GM19025 (cell line): ENCODE measurements around the gene YBX3.

Source experiments
- ATAC-seq: cut with Tn5 transposase; IDR thresholded peaks from one replicate; pipeline ENCODE4 v1.9.1; 2021; ENCODE audit warnings: mild to moderate bottlenecking, low read depth, moderate library complexity; ENCODE audit not compliant: unreplicated experiment

YBX3 gene

DNA sequence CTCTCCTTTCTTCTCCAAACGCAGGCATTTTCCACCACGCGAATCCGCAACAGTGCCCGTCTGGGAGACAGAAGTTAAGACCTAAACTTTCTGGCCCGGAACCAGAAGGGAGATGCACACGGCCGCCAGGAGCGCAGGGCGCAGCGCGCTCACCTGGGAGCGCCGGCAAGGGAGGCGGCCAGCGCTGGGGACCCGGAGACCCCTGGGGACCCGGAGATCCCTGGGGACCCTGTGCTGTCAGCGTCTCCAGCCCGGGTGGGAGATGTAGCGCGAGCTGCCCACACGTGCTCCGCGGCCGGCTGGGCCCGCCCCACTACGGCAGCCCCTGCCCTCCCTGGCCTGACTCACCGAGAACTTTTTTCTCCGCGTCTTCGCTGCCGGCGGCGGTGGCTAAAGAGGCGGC, 620 bp downstream of the YBX3 start:
- ATAC-seq, result peak; percentile 49

DNA sequence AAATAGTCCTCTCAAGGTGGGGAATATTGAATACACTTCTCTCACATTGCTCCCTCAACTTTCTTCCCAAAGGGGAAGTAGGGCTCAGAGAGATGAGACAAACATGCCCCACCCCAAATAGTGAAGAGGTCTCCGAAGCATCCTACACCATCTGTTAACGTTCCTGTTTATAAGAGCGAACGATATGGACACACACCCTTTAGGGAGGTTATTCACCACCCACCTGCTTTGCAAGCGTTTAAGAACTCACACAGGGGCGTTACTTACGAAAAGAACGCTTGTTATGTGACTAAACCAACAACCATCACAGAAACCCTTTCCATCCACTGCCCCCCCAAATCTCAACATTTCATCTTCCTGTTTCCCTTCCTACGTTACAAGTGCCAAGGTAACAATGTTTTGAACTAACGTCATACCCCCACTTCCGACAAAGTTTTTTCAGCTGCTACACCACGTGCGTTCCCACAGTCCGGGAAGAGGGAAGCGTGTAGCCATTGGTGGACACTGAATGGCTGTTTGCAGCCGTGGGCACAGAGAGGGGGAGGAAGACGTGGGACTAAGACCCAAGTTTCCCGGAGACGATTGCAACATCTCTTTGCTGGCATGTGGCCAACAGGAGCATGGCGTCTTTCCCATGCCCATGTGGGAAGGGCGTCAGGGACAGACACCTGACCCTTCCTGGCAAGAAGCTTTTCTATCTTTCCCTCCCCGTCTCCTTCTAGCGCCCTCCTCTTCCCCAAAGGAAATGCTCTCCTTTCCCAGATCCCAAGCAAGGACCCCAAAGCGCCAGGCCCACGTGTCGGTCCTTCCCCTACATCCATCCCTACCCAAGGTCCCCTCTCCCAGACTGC, 1.2 kb downstream of the YBX3 start:
- ATAC-seq, result no peak

DNA sequence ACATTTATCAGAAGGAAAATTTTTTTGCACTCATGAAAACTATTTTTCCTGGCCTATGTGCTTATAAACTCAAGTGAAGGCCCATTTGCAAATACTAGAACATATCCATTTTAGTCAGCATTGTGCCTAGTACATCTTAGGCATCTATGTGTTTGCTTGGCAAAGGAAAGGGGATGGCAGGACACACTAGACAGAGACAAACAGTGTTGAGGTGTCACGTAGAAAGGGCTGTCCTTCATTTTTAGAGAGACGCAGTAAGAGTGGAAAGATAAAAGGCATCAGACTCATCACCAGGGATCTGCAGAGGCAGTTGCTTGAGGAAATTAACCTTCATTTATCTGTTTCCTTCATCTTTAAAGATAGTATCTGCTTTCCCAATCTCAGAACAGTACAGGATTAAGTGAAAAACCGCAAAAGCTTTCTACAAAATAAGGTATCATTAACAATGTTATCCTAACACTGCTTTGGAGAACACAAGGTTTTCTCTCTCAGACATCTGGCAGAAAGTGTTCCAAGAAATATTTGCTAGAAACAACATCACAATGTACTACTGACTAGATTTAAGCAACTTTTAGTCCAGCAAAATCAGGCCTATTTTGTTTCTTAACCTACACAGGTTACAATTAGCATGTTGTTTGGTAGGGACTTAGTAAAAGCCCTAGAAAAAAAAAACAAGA, 2.0 kb downstream of the YBX3 start:
- no peak for ATAC-seq

DNA sequence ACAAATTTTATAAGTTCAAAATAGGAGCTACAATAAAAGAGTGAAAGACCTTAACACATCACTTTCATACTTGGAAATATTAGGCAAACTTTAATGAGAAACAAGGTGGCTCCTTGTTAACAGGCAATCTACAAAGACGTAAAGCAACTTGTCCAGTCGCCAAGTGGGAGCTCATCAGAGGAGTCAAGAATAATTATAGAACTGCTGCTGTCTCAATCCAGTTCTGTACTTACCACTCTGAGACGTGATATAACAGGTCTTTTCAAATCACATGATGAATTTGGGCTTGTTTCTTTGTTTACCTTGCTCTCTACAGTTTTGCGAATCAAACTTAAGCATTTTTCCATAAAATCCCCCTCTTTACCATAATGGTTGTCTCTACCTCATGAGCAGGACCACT, 3.6 kb downstream of the YBX3 start:
- ATAC-seq, result no peak

DNA sequence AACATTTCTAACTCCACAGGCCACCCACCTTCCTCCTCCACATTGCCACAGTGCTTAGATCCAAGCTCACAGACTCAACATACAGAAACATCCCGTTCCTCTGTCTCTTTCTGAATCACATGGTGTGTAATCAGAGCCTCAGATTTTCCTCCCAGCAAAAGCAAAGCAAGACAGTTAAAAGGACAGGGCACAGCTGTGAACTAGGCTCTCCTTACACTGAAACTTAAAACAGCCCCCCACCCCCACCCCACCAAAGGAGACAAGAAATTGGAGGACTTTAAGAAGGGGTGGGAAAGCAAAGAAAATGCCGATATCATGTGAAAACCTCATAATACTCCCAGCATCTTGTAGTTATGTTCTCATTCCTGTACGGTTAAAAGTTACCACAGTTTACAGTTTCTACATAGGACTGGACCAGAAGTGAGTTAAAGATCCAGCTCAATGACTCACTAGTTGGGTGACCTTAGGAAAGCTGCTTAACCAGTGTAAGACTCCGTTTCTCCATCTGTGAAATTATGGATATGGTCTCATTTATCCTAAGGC, 4.8 kb downstream of the YBX3 start:
- no peak for ATAC-seq

DNA sequence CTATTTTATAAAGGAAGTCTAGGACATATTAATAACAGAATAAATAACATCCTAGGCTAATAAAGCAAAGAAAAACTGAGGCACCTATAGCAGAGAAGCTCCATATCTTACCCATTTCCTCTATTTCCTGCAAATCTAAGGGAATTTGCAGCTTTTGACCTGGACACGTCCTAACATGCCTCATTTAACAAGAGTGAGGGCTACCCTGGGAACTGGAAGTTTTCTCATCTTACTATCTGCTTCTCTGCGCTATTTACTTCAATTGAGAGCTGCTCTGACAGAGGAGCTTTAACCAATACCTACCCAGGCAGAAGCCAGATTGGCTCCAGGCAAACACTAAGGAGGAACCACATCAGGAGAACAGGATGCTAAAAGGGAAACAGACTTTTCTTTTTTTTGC, 5.7 kb downstream of the YBX3 start:
- no peak for ATAC-seq

DNA sequence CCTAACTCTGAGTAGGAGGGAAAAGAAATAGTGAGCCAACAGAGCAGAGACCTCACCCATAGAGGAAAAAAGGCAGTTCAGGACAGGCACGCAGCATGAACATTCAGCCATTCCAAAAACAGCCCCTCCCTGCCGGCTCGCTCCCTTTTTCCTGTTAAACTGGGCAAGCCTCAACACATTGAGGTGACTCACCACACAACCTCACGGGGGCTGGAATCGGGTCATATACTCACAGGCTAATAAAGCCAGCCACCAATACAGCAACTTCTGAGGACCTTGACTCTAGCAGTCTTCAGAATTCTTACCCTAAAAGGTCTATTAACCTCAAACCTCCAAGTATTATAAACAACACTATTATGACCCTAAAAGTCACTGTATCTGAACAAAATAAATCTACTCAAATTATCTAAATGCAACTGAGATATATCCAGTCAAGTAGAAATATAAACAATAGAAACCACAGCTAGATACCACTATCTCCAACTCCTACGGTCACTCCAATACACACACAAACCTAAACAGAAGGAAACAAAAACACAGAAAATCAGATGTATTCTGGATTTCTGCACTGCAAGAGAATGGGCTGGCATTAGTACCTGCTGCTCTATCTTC, 6.3 kb downstream of the YBX3 start:
- ATAC-seq, result no peak

DNA sequence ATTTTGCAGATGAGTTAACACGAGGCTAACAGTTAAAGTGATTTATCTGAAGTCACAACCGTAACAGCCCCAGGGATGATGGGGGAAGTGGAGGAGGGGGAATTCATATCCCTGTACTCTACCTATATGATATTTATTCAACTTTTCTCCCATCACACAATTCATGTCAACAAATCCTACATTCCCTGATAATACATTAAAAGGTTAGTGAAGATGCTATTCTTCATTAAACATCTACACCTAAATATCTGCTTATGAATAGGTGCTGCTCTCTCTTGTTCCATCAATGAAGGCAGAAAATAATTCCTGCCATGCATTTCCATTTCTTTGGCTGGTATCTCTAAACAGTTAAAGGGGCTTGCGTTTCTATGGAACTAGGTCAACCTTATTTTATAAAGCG, 6.8 kb downstream of the YBX3 start:
- no peak for ATAC-seq

DNA sequence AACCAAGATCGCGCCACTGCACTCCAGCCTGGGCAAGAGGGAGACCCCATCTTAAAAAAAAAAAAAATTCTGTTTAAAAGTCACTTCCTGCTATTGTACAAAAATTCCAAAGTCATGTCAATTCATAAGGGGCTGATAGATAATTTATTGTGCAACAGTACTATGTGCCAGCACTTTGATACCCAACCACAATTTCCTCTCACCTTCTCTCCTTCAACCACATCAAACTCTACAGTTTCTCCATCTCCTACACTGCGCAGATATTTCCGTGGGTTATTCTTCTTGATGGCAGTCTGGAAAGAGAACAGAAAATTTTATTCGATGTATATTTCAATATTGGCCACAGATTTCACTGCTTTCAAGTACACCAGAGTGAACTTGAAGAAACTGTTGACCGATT, 7.6 kb downstream of the YBX3 start:
- ATAC-seq, result no peak

DNA sequence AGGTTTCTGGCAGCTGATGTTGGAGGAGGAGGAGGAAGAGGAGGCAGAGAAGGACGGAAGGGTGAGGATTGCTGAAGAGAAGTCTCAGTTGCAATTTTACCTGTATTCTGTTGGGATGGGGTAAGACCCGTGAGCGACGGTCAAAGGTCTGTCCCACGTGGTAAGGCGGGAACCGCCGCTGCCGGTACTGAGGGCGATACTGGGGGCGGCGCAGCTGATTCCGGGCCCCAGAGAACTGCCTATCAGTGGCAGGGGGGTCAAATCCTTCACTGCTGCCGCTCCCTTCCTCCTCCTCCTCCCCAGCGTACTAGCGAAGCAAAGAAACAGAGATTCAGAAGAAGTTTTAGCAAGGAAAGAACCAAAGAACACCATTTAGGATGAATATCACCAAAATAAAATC, 13.3 kb downstream of the YBX3 start:
- no peak for ATAC-seq

DNA sequence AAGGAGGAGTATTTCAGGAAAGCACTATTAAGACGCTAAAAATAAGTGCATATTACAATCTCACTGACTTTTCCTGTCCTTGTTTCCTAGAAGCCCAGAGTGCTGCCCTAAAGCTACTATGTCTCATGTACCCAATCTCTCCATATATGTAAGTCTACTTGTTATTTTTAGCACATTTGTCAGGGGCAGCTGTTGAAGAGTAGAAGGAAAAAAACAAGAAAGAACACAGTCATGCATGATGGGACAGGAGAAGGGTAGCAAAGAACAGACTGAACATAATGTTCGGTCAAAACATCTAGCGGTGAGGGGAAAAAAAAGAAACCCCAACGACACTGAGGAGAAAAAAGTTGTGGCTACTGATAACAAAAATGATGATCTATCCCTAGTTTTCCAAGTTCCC, 14.3 kb downstream of the YBX3 start:
- no peak for ATAC-seq

DNA sequence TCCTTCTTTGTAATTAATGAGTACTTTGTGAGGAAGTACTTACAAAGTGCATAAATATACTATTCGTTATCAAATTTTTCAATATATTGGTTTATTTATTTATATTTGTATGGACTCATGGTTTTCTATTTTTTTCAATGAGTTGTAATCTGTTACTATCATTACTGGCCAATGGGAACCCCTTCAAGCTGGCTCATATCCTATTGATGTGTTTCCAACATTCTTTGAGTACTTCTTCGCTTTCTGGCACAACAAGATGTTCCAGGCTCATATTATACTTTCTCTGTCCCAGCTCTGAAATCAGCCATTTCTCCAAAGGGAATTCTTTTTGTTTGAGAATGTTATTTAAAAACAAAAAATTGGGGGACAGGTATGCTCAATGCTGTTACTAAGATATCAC, 17.5 kb downstream of the YBX3 start:
- ATAC-seq, result no peak

DNA sequence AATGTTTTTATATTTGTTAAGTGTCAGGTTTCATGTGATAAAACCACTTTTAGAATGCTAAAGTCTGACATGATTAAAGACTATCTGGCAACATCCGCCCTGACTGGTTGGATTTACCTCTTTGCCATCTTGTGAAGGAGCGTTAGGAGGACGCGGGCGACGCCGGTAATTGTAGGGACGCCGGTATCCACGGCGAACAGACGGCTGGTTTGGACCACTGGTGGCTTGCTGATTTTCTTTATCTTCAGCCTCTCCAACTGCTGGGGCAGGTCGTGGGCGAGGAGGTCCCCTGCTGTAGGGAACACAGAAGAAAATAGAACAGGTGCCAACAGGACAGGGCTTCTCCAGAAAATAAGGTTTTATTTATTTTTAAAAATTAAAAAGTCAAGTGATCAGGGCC, 21.3 kb downstream of the YBX3 start:
- ATAC-seq, result no peak

DNA sequence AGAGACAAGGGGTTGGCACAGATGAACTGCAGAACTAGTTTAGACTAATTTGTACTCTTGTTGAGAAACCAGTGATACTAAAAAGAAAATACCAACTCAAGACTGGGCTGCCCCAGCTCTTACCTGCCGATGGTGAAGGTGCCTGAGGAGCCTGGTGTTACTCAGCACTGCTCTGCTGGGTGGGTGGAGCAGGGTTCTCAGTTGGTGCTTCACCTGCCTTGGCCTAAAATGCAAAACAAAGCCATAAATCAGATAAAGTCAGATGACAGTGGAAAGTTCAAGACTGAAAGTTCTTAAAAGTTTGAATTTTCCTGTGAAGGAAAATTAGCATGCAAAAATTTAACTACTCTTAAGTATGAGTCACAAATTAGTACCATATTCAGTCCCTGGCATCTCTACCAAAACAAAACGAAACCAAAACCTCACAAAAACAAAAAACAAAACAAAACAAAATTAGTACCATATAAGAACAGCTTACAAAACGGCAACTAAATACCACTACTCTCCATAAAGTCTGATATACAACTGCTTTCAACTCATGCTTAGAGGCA, 21.9 kb downstream of the YBX3 start:
- ATAC-seq, result peak; percentile 74

DNA sequence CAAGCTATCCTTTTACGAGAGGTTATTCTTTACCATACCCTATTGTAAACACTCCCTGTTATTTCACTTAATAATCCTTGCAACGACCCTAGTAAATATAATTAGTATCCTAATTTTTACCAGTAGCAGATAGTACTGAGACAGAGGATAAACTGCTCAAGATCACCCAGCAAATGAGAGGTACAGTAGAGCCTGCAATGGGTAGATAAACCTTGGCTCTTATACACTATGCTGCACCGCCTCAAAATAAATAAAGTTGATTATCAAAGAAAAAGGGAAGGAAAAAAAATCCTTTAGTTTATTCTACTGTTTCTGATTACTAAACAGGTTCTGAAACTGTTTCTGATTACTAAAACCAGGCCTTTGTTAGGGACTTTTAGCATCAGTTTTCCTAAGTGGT, 22.5 kb downstream of the YBX3 start:
- no peak for ATAC-seq

DNA sequence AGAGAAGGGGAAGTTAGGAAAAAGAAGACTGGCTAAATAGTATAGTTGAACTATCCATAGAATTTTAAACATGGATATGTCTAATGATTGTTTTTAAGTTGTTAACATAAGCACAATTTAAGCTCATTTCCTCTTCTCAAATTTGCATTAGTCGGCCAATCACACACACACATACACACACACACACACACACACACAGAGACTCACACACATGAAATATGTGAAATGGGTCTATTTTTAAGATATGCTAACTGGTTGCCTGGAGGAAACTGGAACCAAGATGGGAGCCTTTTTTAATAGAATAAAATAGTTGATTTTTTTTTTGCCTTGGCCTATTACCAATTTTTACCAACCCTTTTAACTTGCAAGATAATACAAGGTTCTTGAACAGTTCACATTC, 25.3 kb downstream of the YBX3 start:
- no peak for ATAC-seq

DNA sequence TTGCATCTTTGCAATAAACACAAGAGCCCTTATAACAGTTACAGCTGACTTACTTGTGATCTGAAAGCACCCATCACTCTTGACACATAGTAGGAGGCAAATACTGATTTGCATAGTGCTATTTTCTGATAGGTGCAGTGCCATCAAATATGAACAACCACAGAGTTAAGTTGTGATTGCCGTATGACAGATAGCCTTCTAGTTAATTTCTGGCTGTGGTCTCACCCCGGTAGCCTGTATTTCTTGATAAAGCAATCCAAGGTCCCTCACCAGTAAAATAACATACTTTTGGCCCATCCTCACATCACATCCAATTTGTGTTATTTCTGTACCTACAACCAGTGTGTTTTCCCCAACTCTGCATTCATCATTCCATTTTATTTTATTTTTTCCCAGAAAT, 26.0 kb downstream of the YBX3 start:
- no peak for ATAC-seq

DNA sequence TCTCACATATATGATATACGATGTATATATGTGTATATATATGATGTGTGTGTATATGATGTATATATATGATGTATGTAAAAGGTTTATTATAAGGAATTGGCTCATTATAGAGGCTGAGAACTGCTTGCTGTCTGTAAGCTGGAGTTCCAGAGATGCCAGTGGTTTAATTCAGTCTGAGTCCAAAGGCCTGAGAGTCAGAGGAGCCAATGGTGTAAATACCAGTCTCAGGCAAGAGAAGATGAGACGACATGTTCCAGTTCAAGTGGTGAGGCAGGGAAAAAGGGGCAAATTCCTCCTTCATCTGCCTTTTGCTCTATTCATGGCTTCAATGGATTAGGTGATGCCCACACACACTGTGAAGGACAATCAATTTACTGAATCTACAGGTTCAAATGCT, 32.2 kb downstream of the YBX3 start:
- no peak for ATAC-seq

DNA sequence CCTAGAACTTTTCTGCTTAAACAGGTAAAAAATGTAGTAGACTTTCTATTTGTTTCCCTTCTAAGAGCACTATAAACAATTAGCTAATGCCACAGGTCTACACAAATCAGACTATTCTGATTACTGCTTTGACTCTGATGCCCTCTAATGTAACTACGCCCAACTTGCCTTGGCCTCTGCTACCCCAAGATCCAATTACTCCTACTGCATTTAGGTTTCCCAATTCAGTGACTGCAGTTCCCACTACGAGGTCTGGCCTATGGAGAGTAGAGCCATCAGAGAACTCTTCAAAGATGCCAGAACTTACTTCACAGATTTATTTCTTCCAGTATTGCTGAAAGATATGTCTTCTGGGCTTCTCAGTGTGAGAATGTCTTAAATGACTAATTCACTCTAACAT, 34.0 kb downstream of the YBX3 start:
- no peak for ATAC-seq

DNA sequence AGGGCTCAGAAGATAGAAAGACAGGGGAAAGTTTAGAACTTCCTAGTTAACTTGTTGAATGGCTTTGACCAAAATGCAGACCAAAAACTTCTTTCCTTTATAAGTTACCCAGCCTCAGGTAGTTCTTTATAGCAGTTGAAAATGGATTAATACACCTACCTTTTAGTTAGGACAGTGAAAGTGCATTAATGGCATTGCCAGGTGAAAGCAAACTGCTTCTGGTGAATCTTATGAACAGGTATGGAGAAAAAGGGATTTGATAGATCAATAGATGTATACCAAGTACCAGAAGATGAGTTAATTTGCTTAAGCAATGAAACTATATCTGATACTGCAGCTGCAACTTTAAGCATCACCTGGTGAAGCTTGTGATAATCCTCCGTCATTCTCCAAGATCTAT, 35.1 kb downstream of the YBX3 start:
- no peak for ATAC-seq

DNA sequence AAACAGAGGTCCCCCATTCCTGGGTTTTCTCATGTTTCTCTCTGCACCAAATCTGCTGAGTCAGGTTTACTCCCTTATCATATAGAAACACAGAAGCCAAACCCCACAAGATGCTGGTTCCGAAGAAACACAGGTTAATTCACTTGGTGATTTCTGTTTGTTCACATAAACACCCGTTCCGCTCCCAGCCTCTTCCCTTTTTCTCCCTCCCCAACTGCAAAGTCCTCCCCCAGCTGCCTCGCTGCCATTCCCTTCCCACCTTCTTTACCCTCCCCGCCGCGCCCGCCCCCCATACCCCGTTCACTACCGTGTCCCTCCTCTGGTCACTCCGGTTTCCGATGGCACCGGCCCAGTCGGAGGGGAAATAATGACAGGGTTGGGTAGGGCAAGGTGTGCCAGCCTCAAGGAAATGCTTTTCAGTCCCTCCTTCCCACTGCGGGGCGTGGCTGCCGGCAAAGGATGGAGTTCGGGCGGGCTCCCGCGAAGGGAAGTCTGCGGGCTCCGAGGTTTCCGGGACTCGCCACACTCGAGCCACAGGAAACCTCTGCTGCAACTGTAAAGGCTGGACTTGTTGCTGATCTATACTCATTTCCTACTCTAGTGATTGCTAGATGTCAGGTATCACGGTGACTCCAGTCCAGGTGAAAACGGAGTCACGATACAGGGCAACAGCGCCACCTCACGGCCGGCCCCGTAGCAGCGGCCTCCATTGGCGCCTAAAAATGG, 49.3 kb downstream of the YBX3 start, which contains the start of gene STYK1:
Gene STYK1 (minus strand): TSS at position 394 of the 726 bp plus-strand sequence. CDS start 39,434 bp downstream, outside the sequence.
- peak; percentile 61 for ATAC-seq
